ENCODE measurements around the gene PIP5K1C.

- peak in 2 of 5 experiments; percentile 14 for TF ChIP-seq CTCF (IDR thresholded peaks at IDR 0.05)
- no peak for TF ChIP-seq POLR2AphosphoS5 (IDR thresholded peaks at IDR 0.05)
- TF ChIP-seq EP300 (IDR thresholded peaks at IDR 0.05; ENCODE audit: low read depth) = no peak
- no peak for TF ChIP-seq POLR2A (IDR thresholded peaks at IDR 0.05)
Observed at GRCh38 chr19:3618811-3619630, 81.2 kb downstream of the PIP5K1C start.
